ENCODE data around the gene PSMF1.
"Not testable (repeated sequence)": the region's sequence is repeated elsewhere in the genome, so short reads cannot be mapped to it uniquely, and the experiment has no call there.

The PSMF1 gene

GRCh38 chr20:1212607-1213396, 94.4 kb downstream of the PSMF1 start:
- DNase-seq (ENCODE audit: low read depth in 2 of 3, low spot score in 1 of 3): peak; percentile 59 to 69 (median 59)

GRCh38 chr20:1214838-1215261, 96.4 kb downstream of the PSMF1 start:
- DNase-seq (ENCODE audit: low read depth in 2 of 3, low spot score in 1 of 3): no peak

GRCh38 chr20:1215386-1216170, 97.2 kb downstream of the PSMF1 start:
- peak; percentile 55 to 68 (median 65) for DNase-seq (ENCODE audit: low read depth in 2 of 3, low spot score in 1 of 3)

- DNase-seq (ENCODE audit: low read depth in 2 of 3, low spot score in 1 of 3): not testable (repeated sequence)
Measured at GRCh38 chr20:1216527-1217427, 98.4 kb downstream of the PSMF1 start.
